ENCODE measurements around the gene PSKH1.
A peak's percentile ranks its signal among the peaks of the same experiment; 100 is the strongest.

DNA sequence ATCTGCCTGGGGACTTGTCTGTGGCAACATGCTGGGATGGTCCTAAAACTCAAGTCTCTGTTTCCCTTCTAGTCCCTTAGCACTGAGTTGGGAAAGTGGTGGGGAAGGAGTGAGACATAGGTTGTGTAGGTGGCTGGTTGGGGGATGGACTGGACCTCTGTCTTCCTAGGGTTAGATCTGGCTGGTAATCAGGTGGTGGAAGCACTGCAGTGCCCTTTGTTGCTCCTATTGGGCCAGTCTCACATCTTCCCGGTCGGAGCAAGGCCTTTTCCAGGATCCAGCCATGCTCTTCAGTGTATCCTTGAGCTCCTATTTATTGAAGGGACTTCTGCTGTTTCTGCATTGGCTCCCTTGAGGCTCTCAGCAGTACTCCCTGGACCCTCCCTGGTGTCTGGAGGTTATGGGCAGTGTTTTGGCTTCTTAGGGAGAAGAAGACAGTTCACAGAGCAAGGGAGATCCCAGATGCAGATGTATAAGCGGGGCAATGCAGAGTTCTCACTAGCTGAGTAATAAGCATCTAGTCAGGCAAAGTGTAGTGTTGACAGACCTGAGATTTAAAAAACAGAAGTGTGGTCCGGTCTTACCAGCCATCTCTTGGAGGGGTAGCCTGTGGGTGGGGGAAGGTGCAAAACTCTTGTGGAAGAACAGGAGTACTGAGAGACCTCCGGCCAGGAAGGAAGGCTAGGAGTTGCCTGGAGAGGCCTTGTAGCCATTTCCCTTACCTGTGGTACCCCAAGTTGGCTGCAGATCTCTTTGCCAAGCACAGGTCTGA, 47.6 kb upstream of the PSKH1 start:
- no peak for TF ChIP-seq POLR2AphosphoS5 (IDR thresholded peaks at IDR 0.05; ENCODE audit: low read depth)
- TF ChIP-seq, protein P1, sequence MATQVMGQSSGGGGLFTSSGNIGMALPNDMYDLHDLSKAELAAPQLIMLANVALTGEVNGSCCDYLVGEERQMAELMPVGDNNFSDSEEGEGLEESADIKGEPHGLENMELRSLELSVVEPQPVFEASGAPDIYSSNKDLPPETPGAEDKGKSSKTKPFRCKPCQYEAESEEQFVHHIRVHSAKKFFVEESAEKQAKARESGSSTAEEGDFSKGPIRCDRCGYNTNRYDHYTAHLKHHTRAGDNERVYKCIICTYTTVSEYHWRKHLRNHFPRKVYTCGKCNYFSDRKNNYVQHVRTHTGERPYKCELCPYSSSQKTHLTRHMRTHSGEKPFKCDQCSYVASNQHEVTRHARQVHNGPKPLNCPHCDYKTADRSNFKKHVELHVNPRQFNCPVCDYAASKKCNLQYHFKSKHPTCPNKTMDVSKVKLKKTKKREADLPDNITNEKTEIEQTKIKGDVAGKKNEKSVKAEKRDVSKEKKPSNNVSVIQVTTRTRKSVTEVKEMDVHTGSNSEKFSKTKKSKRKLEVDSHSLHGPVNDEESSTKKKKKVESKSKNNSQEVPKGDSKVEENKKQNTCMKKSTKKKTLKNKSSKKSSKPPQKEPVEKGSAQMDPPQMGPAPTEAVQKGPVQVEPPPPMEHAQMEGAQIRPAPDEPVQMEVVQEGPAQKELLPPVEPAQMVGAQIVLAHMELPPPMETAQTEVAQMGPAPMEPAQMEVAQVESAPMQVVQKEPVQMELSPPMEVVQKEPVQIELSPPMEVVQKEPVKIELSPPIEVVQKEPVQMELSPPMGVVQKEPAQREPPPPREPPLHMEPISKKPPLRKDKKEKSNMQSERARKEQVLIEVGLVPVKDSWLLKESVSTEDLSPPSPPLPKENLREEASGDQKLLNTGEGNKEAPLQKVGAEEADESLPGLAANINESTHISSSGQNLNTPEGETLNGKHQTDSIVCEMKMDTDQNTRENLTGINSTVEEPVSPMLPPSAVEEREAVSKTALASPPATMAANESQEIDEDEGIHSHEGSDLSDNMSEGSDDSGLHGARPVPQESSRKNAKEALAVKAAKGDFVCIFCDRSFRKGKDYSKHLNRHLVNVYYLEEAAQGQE (IDR thresholded peaks at IDR 0.05; ENCODE audit: insufficient replicate concordance, low read depth) = no peak
- TF ChIP-seq, protein P2, sequence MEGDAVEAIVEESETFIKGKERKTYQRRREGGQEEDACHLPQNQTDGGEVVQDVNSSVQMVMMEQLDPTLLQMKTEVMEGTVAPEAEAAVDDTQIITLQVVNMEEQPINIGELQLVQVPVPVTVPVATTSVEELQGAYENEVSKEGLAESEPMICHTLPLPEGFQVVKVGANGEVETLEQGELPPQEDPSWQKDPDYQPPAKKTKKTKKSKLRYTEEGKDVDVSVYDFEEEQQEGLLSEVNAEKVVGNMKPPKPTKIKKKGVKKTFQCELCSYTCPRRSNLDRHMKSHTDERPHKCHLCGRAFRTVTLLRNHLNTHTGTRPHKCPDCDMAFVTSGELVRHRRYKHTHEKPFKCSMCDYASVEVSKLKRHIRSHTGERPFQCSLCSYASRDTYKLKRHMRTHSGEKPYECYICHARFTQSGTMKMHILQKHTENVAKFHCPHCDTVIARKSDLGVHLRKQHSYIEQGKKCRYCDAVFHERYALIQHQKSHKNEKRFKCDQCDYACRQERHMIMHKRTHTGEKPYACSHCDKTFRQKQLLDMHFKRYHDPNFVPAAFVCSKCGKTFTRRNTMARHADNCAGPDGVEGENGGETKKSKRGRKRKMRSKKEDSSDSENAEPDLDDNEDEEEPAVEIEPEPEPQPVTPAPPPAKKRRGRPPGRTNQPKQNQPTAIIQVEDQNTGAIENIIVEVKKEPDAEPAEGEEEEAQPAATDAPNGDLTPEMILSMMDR (IDR thresholded peaks at IDR 0.05; ENCODE audit: insufficient read depth, low read length) = no peak
- peak; percentile 49; the same call in 1 of the 2 replicates for TF ChIP-seq SPI1 (IDR thresholded peaks at IDR 0.05; ENCODE audit: borderline replicate concordance, low read depth)

Data from HL-60 (cell line).